ENCODE results near the gene FASN. TPM values are rescaled to one million over a fixed set of nuclear protein-coding genes. Genes with fewer than 3 reads are reported as not detected.

FASN gene
- total RNA-seq, 1 donor from 2014 or later, result 90.9 TPM

GRCh38 chr17:82112181-82112913 is 14.3 kb upstream of the FASN start:
- intact Hi-C loops (cut with DNase I), result no loop called here

DNA sequence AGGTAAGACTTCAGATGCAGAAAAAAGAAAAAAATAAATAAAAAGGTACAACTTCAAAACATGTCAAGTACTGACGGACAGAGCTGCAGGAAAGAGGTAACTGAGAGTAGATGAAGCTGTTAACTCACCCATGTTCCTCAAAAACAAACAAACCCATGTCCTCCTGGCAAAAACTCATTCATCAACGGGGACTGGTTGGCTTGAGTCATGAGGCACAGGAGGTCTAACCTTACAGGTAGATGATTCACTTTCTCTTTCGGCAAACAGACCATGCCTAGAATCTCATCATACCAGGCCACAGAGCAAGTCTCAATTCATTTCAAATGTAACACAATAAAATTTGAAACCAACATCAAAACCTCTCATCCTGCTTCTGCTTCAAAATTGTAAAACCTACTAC is 12.3 kb upstream of the FASN start:
- no peak for DNase-seq (ENCODE audit: low spot score in 2 of 2)
- peaks cover 3 to 20% of the 10 kb centered on the region in 2 donors for H3K36me3 ChIP-seq
- H3K27me3 ChIP-seq, result no peaks in the 10 kb centered on the region
- no peaks in the 10 kb centered on the region for H3K9me3 ChIP-seq
- peaks cover 13% of the 10 kb centered on the region in 2 donors for H3K4me1 ChIP-seq
- intact Hi-C loops (cut with DNase I), result no loop called here
- H3K4me3 ChIP-seq, result no peak overlapping the region
- H3K27ac ChIP-seq, result no peak overlapping the region
- no peak for TF ChIP-seq CTCF (IDR thresholded peaks at IDR 0.05)

More at GRCh38 chr17:82112181-82112913, 14.3 kb upstream of the FASN start:
- no peak overlapping the region for H3K4me3 ChIP-seq
- TF ChIP-seq CTCF (IDR thresholded peaks at IDR 0.05), result no peak
- no peaks in the 10 kb centered on the region for H3K27me3 ChIP-seq
- no peak for DNase-seq (ENCODE audit: low spot score in 2 of 2)
- no peaks in the 10 kb centered on the region for H3K9me3 ChIP-seq
- H3K27ac ChIP-seq, result no peak overlapping the region
- H3K4me1 ChIP-seq, result peaks cover 0 to under 1% of the 10 kb centered on the region in 2 donors
- H3K36me3 ChIP-seq, result peaks cover 3 to 20% of the 10 kb centered on the region in 2 donors

- Histone ChIP-seq H3K4me3 (no peak overlapping the region), H3K9me3 (no peaks in the 10 kb centered on the region), H3K36me3 (peaks cover 3 to 17% of the 10 kb centered on the region in 2 donors), H3K27me3 (no peaks in the 10 kb centered on the region), H3K4me1 (peaks cover 13% of the 10 kb centered on the region in 2 donors), H3K27ac (no peak overlapping the region)
- TF ChIP-seq CTCF (IDR thresholded peaks at IDR 0.05), result no peak
- DNase-seq (ENCODE audit: low spot score in 2 of 2), result no peak
- intact Hi-C loops (cut with DNase I), result no loop called here
Observed at GRCh38 chr17:82108961-82109475, 11.0 kb upstream of the FASN start.

DNA sequence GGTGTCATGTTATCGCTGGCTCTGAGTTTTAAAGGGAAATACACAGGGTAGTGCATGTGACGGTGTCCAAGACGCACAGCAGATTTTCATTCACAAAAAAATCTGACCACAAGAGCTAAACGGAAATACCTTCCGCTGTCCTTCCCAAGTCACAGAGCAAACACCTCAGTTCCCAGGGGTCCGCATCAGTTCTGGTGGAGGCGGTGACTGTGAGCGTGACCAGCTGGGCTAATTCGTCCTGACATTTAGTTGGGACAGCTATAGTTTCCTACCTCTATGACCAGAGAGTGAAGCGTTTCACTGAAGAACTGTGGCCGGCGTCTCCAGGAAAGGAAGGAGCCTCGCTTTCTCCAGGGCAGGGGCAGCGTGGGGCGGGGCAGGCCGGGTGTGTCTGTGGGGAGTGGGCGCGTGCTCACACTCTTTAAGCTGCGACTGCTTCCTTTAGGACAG is 10.5 kb upstream of the FASN start:
- Histone ChIP-seq H3K36me3 (peaks cover 3 to 13% of the 10 kb centered on the region in 2 donors), H3K4me1 (peaks cover 13 to 16% of the 10 kb centered on the region in 2 donors), H3K4me3 (no peak overlapping the region), H3K27me3 (no peaks in the 10 kb centered on the region), H3K9me3 (no peaks in the 10 kb centered on the region), H3K27ac (no peak overlapping the region)
- DNase-seq (ENCODE audit: low spot score in 2 of 2), result no peak
- no peak for TF ChIP-seq CTCF (IDR thresholded peaks at IDR 0.05)
- intact Hi-C loops (cut with DNase I), result no loop called here

DNA sequence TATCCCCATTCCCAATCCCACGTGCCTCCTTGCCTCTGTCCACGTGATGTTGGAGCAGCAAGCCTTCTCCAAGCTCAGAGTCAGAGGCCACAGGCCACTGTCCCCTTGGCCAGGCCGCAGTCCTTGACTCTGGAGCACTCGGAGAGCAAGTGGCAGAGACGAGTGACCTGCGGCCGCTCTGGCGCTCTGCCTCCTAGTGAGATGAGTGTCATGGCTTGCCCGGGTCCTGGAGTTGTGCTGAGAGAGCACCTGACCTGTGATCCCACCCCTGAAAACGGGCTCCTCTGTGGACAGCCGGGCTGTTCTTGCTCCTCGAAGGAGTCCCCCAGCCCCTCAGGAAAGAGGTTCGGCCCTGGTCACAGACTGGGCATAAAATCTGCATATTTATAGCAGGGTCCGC is 10.0 kb upstream of the FASN start:
- H3K9me3 ChIP-seq, result no peaks in the 10 kb centered on the region
- H3K27ac ChIP-seq, result no peak overlapping the region
- H3K4me3 ChIP-seq, result no peak overlapping the region
- no peaks in the 10 kb centered on the region for H3K27me3 ChIP-seq
- no peak for TF ChIP-seq CTCF (IDR thresholded peaks at IDR 0.05)
- peaks cover 13 to 16% of the 10 kb centered on the region in 2 donors for H3K4me1 ChIP-seq
- no peak for DNase-seq (ENCODE audit: low spot score in 2 of 2)
- peaks cover 3 to 9% of the 10 kb centered on the region in 2 donors for H3K36me3 ChIP-seq
- intact Hi-C loops (cut with DNase I), result no loop called here

Measured in ascending aorta (tissue), 2 donors.